HG03521 (cell line): Measurements from ENCODE around the gene UTP14C.
"Not testable (repeated sequence)": the region's sequence is repeated elsewhere in the genome, so short reads cannot be mapped to it uniquely, and the experiment has no call there.

Experiments used
- ATAC-seq: cut with Tn5 transposase; IDR thresholded peaks from one replicate; pipeline ENCODE4 v1.9.1; 2021; ENCODE audit warnings: mild to moderate bottlenecking, moderate library complexity; ENCODE audit not compliant: unreplicated experiment

Gene UTP14C

DNA sequence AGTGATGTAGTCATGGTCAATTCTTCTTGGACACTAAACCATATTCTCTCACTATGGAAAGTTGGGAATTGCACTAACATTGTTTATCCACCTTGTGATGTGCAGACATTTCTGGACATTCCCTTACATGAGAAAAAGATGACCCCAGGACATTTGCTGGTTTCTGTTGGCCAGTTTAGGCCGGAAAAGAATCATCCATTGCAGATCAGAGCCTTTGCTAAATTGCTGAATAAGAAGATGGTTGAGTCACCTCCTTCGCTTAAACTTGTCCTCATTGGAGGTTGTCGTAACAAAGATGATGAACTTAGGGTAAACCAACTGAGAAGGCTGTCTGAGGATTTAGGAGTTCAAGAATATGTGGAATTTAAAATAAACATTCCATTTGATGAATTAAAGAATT lies at the start of gene UTP14C:
TSS of gene UTP14C (plus strand) at position 211 of the 400 bp plus-strand sequence. CDS start 4,114 bp downstream, outside the sequence.
- ATAC-seq, result no peak

GRCh38 chr13:51976423-51976822 lies 48.1 kb upstream of the UTP14C start:
- ATAC-seq, result no peak

GRCh38 chr13:51976890-51977289 lies 47.6 kb upstream of the UTP14C start:
- ATAC-seq, result no peak

- ATAC-seq, result no peak
Measured at GRCh38 chr13:51977625-51978024, 46.9 kb upstream of the UTP14C start.

- ATAC-seq, result no peak
Measured at GRCh38 chr13:51978796-51979556, 45.5 kb upstream of the UTP14C start.

GRCh38 chr13:51980908-51981307 lies 43.6 kb upstream of the UTP14C start:
- no peak for ATAC-seq

GRCh38 chr13:51981355-51981754 lies 43.1 kb upstream of the UTP14C start:
- ATAC-seq, result no peak

DNA sequence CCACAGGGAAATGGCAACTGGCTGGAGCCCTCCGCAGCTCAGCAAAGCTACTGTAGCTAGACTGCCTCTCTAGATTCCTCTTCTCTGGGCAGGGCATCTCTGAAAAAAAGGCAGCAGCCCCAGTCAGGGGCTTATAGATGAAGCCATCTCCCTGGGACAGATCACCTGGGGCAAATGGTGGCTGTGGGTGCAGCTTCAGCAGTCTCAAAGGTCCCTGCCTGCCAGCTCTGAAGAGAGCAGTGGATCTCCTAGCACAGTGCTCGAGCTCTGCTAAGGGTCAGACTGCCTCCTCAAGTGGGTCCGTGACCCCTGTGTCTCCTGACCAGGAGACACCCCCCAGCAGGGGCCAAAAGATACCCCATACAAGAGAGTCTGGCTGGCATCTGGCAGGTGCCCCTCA lies 41.2 kb upstream of the UTP14C start:
- not testable (repeated sequence) for ATAC-seq

GRCh38 chr13:51984904-51985303 lies 39.6 kb upstream of the UTP14C start:
- ATAC-seq, result not testable (repeated sequence)

- no peak for ATAC-seq
Measured at GRCh38 chr13:51988988-51989618, 35.4 kb upstream of the UTP14C start.

DNA sequence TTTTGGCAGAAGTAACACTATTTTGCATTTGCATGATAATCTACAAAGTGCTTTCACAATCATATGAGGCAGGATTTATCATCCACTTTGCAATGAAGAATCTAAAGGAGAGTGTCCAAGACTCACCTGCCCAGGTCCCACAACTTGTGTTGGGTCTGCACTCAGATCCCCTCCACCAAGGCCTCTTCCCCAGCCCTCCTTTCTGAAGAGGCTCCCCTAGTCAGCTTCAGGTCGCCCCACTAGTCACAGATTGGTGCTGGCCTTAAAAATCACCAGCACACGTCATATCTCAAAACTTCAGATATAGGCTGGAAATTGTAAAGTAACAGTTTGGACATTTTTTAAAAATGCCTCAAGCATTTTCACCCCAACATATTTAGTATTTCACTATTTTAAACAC lies 30.8 kb upstream of the UTP14C start:
- ATAC-seq, result no peak

DNA sequence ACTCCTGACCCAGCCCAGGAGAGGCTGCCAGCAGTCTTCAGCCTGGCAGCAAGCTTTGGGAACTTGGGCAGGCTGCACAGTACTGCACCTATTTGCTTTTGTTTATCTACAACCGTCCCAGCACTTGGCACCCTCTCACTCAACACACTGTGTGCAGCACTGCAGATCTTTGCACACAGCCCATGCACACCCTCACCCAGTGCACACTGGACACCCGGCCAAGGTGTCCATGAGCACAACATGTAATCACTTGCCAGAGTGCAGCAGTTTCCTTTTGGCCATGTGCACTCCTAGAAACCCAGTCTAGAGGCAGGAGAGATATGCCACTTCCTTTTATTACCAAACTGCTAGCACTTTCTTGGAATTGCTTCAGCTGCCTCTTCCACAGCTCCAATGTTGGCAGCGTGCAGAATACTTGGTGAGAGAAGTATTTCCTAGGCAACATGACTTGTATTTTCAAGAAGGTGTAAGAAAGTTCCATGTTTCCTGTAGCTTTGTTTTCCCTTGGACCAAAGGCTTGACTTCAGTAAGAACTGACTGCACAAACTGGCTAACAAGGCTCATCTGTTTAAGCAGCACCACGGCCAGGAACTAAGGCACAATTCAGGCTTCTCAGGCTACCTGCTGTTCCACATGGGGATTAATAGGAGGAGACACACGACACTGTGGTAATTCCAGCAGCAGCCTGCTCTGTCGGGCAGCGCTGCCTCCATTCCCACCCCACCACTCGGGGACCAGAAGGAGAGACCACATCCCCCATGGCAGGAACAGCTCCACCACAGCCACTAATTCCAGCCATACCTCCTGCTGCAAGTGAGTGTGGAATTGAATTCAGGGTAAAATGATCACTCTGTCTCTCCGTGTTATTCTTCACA lies 28.6 kb upstream of the UTP14C start:
- ATAC-seq, result no peak

DNA sequence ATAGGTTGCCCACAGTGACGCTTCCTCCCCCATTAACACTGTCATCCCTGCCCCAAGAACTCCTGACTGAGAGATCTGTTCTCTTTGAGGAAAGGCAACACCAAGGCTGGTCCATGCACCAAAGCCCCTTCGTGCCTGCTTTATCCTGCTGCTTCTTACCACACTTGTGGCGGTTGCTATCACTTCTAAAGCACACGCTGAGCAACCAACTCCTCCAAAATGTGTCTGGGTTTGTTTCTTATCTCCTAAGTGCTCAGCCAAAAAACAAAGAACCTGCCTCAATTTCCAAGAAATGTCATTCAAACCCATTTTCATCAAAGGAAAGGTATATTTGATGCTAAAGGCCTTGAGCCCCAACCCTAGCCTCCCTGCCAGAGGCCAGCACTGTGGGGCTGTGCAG lies 27.9 kb upstream of the UTP14C start:
- ATAC-seq, result no peak

- ATAC-seq, result no peak
Measured at GRCh38 chr13:51997186-51997585, 27.3 kb upstream of the UTP14C start.

DNA sequence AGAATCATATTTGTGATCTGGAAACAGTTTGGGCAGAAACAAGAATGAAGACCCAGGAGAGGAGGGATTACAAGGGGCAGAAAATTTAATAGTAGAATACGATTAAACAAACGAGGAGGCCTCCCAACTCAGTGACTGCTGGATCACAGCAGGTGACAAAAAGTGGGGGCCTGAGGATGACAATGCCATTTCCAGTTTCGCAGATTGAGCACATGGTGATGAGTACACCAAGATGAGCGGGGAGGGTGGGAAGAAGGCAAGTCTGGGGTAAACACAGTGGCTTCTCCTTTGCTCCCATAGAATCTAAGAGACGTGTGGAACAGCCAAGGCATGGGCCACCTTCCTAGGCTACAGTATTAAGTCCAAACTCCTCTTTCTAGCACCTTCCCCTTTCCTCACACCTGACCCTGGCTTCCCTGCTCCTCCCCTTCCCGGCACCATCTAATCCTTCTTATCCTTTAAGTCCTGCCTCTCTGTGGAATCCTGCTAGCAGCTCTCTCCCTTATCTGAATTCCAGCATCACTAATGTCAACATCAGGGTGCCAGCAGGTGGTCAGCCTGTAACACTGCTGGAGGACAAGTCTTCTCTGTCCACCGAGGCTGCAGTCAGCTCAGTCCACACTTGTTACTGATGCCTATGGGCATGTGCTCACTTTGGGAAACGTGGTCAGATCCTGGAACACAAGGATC lies 26.7 kb upstream of the UTP14C start:
- no peak for ATAC-seq

DNA sequence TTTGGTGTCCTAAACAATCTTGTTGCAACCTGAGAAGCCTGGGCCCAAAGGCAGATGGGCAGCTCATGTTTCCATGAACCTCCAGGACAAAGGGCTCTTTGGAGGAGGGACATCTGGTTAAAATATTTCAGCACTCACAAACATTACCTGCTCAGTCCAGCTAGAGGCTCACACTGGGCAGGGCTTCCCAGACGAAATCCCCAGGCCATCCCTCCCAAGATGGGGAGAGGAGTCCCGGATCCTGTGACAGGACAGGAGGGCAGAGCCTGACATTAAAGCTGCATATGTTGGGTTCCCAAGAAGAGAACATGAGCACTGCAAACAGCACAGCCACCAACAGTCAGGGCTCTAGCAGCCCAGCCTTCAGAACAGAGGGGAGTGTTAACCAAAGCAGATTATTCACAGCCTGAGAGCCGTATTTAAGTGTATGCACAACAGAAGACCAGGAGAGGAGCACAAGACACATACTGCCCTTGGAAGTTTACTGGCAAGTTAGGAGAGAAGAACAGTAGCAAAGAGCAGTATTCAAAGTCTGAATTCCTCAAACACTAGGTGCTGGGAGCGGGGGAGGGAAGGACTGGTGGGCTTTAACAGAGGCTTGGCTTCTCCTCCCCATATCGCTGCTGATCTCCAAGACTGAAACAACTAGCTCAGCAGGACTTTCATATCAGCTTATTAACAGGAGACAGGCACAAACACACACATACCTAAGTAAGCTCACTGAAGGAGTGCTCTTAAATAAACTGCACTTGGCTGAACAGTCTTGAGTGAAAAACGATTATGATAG lies 25.6 kb upstream of the UTP14C start:
- no peak for ATAC-seq

DNA sequence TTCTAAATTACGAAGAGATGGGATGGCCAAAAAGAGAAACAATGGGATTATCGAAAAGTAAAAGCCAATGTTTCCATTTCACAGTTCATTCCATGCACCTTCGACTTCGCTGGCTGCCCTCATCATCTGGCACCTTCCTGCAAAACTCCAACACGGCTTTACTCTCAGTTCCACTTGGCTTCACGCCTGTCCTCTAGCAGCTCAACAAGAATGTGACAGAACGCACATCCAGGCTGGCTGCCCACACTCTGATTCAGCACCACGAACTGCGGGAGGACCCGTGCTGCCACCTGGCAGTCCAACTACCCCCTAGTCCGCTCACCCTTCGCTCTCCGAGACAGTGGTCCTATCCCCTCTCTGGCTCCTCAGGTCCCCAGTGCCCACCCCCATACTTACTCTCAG lies 25.0 kb upstream of the UTP14C start:
- no peak for ATAC-seq

DNA sequence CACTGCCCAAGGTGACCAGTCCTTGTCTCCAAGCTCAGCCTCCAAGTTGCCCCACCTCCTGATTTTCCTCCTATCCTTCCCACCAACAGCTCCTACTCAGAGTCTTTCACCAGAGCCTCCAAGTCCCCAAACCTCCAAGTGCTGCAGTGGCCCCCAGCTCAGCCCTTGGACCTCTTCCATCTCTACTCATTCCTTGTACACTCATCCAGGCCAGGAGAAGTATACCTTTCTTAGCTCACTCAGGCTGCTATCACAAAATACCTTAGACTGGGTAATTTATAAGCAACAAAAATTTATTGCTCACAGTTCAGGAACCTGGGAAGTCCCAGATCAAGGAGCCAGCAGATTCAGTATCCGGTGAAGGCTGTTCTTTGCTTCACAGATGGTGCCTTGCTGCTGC lies 24.6 kb upstream of the UTP14C start:
- no peak for ATAC-seq

GRCh38 chr13:52001120-52001731 lies 23.3 kb upstream of the UTP14C start:
- ATAC-seq, result peak; percentile 70

- no peak for ATAC-seq
Measured at GRCh38 chr13:52002361-52002760, 22.1 kb upstream of the UTP14C start.
